NCI-H128 (cell line): ENCODE data around the gene SECISBP2.

Source experiments
- DNase-seq: peaks from one replicate; lab custom pipeline; 2025; ENCODE audit not compliant: unreplicated experiment; lab: John Stamatoyannopoulos, UW

The SECISBP2 gene

DNA sequence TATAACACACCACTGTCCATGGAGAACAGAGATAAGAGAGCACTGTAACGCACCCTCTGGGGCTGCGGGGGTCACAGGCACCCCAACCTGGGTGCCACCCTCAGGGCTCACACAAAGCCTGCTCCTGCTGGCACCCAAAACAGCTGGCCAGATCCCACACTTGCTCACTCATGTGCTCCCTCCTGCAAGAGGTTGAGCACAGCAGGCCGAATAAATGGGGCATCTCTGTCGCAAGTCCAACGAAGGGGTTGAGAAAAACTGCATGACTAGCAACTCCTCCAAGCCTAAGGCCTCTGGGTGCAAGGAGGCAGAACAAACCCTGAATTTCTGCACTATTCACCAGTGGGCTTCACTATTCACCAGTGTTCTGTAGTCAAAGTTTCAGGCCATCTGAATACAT is 80.3 kb downstream of the SECISBP2 start:
- no peak for DNase-seq

DNA sequence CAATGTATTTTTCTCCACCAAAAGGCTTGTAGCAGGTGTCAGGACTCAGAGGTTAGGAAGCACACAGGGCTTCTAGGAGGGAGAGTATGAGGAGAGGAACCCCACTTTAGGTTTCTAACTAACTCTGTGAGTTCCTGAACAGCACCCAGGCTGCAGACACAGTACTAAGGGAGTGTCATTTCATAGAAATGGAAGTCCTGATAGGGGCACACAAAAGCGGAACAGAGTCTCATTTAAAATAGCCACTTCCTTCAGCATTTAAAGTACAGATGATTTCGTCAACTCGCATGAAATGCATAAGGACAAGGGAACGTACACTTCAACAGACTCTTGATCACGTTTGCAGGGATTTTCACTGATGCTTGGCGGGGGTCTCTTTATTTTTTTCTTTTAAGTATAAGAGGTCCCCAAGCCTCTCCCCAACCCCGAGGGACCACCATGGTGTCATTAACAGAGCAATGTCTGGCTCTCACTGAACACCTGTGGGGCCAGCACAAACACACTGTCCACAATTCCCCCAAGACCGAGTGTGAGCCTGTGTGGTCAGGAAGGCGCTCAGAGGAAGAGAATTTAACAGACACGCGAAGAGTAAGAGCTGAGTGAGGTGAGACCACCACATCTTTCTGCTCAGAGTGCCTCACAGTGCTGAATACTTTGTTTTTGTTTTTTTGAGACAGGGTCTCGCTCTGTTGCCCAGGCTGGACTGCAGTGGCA is 82.3 kb downstream of the SECISBP2 start:
- DNase-seq, result no peak

DNA sequence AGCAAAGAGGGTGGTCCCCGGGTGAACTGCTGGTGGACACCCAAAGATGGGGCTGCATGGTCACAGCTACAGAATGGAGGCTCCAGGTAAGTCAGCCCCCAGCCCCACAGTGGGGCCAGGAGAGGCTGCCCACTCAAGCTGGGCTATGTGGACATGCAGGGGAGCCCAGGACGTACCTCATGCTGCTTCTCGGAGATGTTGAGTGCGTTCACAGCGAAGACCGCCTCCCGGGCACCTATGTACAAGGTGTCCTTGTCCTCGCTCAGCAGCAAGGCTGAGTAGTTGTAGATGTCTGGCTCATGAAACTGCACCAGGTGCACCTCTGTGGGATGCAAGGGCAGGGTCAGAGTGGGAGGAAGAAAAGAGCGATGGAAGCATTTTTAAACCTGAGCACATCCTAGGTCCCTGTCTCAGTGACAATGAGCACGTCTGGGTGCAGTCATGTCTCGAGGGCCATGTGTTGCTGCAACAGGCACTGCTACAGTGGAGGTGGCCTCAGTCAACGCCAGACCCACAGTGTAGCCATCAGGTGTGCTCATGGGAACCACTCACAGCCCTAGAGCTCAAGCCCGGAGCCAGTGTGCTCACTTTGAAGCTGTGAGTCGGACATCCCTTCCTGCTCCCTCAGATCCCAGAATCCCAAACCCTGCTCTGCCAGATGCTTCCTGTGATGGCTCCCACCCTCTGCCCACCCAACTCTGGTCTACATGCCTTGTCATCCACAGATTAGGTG is 84.6 kb downstream of the SECISBP2 start:
- no peak for DNase-seq

DNA sequence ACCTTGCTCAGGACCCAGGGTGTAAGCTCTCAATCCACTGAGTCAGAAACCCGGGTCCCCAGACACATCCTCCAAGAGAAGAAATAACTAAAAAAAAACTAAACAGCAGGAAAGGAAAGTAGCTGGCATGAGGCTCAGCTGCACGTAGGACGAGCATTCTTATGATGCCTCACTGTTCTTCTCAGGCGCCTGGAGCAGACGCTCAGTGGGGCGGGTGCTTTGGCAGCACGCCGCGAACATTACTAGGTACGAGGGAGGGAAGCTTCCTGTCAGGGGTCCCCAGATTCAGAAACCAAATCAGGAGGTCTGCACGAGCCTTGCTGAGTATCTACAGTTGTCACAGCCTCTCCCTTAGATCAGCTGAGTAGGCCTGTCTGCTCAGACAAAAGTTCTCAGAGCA is 85.8 kb downstream of the SECISBP2 start:
- no peak for DNase-seq

DNA sequence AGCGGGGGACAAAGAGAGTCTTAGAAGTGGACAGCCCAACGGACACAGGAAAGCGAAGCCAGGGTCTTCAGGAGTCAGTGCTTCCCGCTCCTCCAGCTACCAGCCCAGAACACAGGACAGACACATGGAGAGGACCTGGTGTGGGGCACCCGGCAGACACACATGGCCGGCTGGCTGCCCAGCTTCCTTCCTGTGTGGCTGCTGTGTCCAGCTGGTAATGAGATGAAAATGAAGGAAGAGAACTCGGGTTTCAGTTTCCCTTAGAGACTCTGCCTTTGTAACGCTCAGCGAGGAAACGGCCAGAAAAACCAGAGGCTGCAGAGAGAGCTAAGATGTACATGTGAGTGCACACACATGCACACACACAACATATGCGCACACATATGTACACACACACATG is 87.5 kb downstream of the SECISBP2 start:
- DNase-seq, result no peak

DNA sequence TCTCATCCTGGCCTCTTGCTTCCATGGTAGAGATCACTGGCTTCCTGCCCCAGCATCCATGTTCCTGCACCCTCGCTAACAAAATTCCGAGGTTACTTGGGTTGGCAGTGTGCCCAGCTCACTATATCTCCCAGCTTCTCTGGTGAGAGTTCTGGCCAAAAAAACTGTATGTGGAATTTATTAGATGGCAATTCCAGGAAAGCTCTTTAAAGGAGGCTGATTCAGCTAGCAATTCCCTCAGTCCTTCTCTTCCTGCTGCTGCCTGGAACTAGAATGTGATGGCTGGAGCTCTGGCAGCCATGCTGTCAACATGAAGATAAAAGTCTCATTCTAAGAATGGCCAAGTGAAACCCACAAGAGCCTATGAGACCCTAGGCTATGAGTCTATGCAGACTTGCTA is 88.8 kb downstream of the SECISBP2 start:
- no peak for DNase-seq

DNA sequence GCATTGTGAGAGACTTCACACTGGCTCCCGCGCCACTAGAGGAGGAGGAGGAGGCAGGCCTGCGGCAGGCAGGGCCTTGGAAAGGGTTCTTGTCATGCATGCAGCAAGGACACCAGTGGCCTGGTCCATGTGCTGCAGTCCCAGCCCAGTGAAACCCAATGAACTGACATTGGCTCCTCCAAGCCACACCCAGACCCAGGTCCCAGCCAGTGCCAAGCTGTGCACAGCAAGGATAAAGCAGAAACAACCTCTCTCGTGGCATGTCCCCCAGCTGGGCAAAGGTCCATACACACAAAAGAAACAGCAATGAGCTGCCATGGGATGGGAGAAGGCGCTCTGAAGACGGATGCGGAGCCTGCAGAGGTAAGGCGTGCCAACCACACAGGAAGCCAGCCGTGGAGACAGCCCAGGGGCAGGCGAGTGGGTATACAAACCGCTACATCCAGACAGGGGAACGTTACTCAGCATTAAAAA is 90.4 kb downstream of the SECISBP2 start:
- DNase-seq, result no peak
